HS-27A (cell line): Measurements from ENCODE around the gene AARS1.
"Not testable (repeated sequence)": the region's sequence is repeated elsewhere in the genome, so short reads cannot be mapped to it uniquely, and the experiment has no call there.

ENCODE experiments used
- DNase-seq: peaks from one replicate; pipeline ENCODE4 v3.0.0-alpha.2; 2012; ENCODE audit warnings: low read depth, missing footprints

Gene AARS1

DNA sequence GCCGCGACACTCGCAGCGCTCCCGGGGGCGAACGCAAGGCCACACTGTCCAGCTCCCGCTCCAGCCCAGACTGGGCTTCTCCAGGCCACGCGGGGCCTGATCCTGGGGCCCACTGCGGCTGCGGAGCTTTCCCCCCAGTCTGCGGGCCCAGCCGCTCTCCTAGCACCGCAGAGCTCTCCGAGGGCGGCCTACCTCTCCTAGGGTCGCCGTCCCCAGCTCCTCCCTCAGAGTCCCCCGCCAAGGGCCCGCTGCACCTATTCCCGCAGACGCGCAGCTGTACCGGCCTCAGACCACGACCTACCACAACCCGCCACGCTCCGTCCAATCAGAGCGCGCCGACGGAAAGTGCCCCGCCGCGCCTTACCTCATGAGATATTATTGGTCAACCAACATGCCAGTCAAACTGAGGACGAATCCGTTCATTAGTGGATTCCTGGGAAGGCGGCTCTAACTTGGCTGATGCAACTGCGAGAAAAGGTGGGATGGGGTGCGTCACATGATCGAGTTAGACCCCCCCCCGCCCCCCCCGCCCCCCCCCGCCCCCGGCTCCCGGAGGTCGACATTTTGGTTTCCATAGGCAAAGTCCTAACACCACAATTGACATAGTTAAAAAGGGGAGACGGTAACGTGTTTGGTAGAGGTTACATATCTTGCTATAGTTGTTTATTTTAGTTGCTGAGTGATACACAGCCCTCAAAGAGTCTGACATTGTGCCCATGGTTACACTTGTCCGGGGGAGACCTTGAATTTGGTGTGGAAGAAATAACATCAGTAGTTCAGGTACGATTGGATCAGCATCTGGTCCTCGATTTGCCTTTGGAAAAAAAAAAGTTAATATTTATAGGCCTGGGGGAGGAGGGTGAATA is at the start of gene AARS1:
Gene AARS1 (minus strand): TSS at position 278 of the 866 bp plus-strand sequence. CDS start 6,743 bp downstream, outside the sequence.
- peak; percentile 99 for DNase-seq

- DNase-seq = no peak
These were observed 48.5 kb upstream of the AARS1 start for GRCh38 chr16:70337814-70338213.

- not testable (repeated sequence) for DNase-seq
These were observed 43.4 kb upstream of the AARS1 start for GRCh38 chr16:70332728-70333127.

DNA sequence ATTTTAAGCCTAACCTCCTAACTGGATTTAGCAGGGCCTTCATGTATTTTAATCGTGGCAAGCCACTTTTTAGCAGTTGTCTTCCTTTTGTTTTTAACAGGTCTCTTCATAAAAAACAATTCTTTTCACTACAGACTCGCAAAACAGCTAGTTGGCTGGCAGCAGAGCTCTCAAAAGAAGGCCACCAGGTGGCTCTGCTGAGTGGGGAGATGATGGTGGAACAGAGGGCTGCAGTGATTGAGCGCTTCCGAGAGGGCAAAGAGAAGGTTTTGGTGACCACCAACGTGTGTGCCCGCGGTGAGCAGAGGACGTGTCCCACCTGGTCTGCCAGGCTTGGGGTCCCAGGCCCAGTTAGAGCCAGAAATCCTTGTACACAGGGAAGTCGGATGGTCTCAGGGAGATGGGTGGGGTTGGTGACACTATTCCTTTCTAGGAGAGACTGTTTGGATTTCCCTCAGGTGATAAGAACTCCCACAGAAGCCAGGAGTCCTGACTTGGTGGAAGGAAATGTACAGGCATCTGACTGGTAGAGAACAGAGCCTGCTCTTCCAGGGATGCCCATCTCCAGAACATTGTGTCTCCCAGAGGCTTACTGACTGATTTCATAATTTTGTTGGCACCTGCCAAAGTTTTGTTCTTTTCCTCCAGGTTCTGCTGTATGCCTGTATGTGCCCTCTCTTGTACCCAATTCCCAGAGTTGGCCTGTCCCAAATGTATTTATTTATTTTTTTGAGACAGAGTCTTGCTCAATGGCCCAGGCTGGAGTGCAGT is 42.5 kb upstream of the AARS1 start:
- DNase-seq = no peak

DNA sequence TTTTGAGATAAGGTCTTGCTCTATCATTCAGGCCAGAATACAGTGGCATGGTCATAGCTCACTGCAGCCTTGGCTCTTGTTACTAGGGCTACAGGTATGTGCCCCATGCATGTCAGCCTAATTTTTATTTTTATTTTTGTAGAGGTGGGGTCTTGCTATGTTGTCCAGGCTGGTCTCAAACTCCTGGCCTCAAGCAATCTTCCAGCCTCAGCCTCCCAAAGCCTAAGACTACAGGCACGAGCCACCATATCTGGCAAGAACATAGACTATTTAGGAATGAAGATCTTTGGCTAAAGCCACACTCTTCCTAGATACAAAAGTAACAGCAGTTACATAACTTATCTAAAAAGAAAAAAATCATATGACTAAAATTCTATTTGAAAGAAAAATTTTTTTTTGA is 41.8 kb upstream of the AARS1 start:
- DNase-seq = no peak

- DNase-seq = no peak
These were observed 35.9 kb upstream of the AARS1 start for GRCh38 chr16:70324998-70325747.

DNA sequence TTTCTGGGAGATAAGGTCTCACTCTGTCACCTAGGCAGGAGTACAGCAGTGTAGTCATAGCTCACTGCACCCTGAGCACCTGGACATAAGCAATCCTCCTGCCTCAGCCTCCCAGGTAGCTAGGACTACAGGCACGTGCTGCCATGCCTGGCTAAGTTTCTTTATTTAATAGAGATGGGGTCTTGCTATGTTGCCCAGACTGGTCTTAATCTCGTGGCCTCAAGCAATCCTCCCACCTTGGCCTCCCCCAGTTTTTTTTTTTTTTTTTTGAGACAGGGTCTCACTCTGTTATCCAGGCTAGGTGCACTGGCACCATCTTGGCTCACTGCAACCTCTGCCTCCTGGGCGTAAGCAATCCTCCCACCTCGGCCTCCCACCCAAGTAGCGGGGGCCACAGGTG is 30.8 kb upstream of the AARS1 start:
- DNase-seq = no peak

DNA sequence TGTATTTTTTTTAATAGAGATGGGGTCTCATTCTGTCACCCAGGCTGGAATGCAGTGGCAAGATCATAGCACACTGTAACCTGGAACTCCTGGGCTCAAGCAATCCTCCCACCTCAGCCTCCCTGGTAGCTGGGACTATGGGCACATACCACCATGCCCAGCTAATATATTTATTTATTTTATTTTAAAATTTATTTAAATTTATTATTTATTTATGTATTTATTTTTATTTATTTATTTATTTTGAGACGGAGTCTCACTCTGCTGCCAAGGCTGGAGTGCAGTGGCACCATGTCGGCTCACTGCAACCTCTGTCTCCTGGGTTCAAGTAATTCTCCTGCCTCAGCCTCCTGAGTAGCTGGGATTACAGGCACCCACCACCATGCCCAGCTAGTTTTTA is 18.4 kb upstream of the AARS1 start:
- not testable (repeated sequence) for DNase-seq

DNA sequence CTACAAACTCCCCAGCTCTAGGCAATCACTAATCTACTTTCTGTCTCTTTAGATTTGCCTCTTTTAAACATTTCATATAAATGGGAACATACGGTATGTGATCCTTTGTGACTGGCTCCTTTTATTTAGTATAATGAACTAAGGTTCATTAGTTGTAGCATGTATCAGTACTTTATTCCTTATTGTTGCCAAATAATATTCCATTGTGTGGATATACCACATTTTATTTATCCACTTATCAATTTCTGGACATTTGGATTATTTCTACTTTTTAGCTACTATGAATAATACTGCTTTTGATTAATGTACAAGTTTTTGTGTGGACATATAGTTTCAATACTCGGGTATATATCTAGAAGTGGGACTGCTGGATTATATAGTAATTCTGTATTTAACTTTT is 17.6 kb upstream of the AARS1 start:
- DNase-seq = no peak

DNA sequence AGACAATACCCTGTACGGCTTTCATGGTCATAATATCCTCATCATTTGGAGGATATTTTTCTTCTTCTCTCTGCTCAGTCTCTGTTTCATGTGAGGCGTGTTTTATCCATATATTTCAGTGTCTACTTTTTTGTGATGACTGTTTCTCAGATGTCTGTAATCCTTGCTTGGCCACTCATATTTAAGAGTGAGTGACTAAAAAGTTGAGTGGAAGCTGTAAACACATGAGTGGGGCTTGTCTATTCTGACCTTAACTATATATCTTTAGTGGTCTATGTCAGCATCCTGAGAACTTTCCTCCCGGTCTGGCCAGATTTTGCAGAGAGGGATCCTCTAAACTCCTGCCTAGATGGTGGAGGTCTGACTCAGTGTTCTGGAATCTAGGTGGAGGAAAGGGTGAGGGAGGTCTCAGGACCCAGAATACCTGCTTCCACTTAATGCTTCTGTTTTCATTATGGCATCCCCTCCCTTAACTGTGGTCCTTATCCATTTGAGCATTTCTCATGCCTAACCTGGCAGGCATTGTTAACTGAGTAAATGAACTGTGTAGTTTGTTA is 15.7 kb upstream of the AARS1 start:
- no peak for DNase-seq

- no peak for DNase-seq
These were observed 13.4 kb upstream of the AARS1 start for GRCh38 chr16:70302745-70303144.

- DNase-seq = no peak
These were observed 11.8 kb upstream of the AARS1 start for GRCh38 chr16:70301121-70301520.

DNA sequence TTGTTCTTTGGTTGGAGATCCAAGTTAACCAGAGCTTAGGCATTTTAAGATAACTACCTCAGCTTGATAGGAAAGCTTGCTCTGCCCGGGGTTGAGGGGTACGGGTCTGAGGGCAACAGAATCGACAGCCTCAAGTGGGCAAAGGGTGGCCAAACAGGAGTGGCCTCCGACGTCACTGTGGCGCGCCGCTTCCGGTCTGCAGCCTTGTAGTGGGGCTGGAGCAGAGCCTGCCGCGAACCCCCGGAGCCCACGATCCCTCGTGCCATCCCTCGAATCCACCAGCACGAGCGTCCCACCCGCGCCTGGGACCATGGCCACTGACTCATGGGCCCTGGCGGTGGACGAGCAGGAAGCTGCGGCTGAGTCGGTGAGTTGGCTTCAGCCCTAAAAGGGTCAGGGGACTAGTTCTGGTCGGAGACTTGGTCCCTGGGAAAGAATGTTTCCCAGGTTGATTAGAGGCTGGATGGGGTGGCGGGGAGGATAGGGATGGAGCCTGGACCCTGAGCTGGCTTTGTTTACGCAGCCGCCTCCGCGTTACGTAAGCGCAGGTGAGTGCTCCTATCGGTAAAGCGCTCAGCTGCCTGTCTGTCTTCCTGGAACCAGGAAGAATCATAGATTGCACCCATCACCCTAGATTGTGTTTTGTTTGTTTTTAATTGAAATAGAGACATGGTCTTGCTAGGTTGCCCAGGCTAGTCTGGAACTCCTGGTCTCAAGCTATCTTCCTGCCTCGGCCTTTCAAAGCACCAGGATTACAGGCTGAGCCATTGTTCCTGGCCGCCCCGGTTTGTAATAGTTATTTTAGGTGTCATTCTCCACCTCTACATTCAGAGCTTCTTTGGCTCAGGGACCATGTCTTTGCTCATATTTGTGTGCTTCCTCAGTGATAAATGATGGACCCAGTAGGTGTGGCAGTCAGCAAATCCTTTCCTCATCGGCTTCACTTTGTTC is 10.0 kb upstream of the AARS1 start, which contains the start of gene DDX19B:
Gene DDX19B (plus strand): TSS at position 199 of the 951 bp plus-strand sequence. CDS start 112 bp downstream, at position 311.
- DNase-seq = peak; percentile 36

DNA sequence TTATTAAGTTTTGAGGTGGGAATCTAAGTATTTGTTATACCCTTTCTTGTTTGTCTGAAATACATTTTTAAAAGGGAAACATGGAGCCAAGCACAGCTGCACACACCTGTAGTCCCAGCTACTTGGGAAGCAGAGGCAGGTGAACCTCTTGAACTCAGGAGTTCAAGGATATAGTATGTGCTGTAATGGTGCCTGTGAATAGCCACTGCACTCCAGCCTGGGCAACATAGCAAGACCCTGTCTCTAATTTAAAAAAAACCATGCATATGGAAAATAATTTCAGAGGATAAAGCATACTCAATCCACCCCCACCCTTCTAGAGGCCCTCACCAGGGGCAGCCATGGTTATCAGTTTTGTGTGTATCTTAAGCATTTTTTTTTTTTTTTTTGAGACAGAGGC is 6.3 kb upstream of the AARS1 start:
- no peak for DNase-seq

DNA sequence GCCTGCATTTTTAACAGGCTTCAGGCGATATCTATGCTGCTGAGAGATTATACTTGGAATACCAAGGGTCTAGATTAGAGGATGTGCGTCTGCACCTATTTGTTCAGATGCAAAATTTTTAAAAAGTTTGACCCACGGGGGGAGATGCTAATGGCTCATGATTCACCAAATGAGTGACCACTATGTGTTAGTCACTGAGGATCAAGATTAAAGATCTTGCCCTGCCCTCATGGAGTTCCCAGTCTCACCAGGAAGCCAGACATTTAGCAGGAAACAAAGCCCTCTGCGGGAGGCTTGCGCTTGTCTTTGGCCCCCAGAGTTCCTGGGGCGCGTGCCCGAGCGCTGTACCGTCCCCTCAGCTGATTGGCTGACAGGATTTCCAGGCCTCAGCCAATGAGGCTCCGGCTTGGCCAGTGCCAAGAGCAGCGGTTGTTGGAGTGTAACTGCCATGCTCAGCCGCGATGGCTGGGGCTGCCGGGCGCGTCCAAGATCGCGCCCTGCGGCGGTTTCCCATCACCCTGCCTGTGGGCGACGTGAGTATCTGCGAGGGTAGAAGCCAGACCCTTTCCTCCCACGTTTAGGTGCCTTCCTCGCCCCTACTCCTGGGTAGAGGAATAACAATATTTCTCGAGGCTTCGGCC is 5.2 kb upstream of the AARS1 start:
- DNase-seq = no peak

DNA sequence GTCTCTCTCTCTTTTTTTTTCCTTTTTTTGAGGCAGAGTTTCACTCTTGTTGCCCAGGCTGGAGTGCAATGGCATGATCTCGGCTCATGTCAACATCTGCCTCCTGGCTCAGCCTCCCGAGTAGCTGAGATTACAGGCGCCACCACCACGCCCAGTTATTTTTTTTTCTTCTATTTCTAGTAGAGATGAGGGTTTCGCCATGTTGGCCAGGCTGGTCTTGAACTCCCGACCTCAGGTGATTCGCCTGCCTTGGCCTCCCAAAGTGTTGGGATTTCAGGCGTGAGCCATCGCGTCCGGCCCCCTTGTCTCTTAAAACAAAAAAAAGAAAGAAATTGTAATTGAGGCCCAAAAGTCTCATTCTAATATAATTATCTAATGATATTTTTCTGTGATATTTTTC is 2.8 kb upstream of the AARS1 start:
- DNase-seq = not testable (repeated sequence)

DNA sequence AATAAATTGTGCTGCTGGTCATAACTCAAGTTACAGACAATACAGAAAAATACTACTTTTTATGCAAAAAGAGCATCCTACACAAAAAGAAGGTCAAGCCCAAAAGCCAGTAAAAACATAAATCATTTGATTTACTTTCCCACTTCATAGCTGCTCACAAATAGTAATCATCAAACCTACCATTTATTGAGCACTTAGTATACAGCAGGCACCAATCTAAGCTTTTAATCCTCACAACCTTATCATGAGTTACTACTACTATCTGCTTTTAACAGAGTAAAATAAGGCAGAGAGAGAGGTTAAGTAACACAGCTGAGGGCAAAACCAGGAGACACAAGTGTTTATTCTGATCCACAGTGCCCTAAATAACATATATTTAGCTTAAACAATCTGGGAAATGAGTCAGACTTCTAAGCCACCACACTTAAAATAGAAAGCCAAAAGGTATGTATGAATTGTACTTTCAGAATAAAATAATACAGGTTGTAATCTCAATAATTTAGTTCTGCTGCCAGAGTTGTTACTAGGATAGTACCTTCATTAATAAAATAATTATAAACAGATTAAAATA is 1.7 kb upstream of the AARS1 start:
- no peak for DNase-seq

GRCh38 chr16:70287304-70287971 is 1.9 kb downstream of the AARS1 start:
- not testable (repeated sequence) for DNase-seq

DNA sequence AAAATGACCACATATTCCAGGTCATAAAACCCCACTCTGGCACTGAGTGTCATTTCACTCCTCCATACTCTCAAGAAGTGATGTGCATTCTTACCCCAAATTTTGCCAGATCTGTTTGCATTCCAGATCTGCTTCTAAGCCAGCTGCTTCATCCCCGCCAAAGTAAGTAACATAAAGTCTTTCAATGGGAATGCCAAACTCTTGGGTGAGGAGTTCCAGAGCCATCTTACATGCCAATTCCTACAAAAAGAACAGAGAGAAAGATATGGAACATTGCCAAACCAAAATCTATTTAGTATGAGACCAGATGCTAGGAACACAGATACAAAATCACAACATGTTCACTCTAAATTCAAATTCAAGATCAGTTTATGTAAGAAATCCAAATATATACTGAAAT is 12.9 kb downstream of the AARS1 start:
- DNase-seq = no peak
